Stimulated activated memory B cell treated with anti-CD40 and anti-IgM and Interleukin-4, amounts not matched to agents 10 μg/mL and 1 μg/mL and 100 μg/mL, for 72 hours (primary cell): ENCODE data around the gene SP1.
"Not testable (repeated sequence)": the region's sequence is repeated elsewhere in the genome, so short reads cannot be mapped to it uniquely, and the experiment has no call there.

Experiments
- ATAC-seq: fragments of 150-1000 bp; cut with Tn5 transposase; 2 replicates; pipeline ENCODE4 v1.10.0; 2021
- H3K27ac Mint-ChIP-seq: one replicate; pipeline ENCODE4 v1.8.0; 2022; ENCODE audit warnings: mild to moderate bottlenecking, mixed read lengths
- H3K27me3 Mint-ChIP-seq: one replicate; pipeline ENCODE4 v1.8.0; 2022; ENCODE audit warnings: mixed read lengths
- H3K36me3 Mint-ChIP-seq: one replicate; pipeline ENCODE4 v1.8.0; 2022; ENCODE audit warnings: mixed read lengths
- H3K4me1 Mint-ChIP-seq: one replicate; pipeline ENCODE4 v1.8.0; 2022; ENCODE audit warnings: mixed read lengths
- H3K4me3 Mint-ChIP-seq: one replicate; pipeline ENCODE4 v1.8.0; 2022; ENCODE audit warnings: mild to moderate bottlenecking, moderate library complexity, mixed read lengths
- H3K9me3 Mint-ChIP-seq: one replicate; pipeline ENCODE4 v1.8.0; 2022; ENCODE audit warnings: mixed read lengths

SP1 gene

GRCh38 chr12:53415752-53416389 is 35.9 kb downstream of the SP1 start:
- H3K27me3 Mint-ChIP-seq, H3K4me3 Mint-ChIP-seq, ATAC-seq, H3K9me3 Mint-ChIP-seq: not testable (repeated sequence)
- H3K36me3 Mint-ChIP-seq: peaks cover 27% of the 10 kb centered on the region
- H3K27ac Mint-ChIP-seq: peak overlapping the region; percentile 58
- H3K4me1 Mint-ChIP-seq: peaks cover 59% of the 10 kb centered on the region

- H3K4me1 Mint-ChIP-seq: peaks cover 61% of the 10 kb centered on the region
- peak; percentile 60 for ATAC-seq
- H3K27me3 Mint-ChIP-seq, H3K9me3 Mint-ChIP-seq: not testable (repeated sequence)
- peak overlapping the region; percentile 84 for H3K27ac Mint-ChIP-seq
- peaks cover 13% of the 10 kb centered on the region for H3K36me3 Mint-ChIP-seq
- H3K4me3 Mint-ChIP-seq: peak overlapping the region; percentile 57
Observed at GRCh38 chr12:53417291-53417816, 37.4 kb downstream of the SP1 start.

- no peaks in the 10 kb centered on the region for H3K27me3 Mint-ChIP-seq
- no peaks in the 10 kb centered on the region for H3K9me3 Mint-ChIP-seq
- peaks cover 8% of the 10 kb centered on the region for H3K36me3 Mint-ChIP-seq
- no peak overlapping the region for H3K4me3 Mint-ChIP-seq
- H3K27ac Mint-ChIP-seq: peak overlapping the region; percentile 84
- no peak for ATAC-seq
- H3K4me1 Mint-ChIP-seq: peaks cover 54% of the 10 kb centered on the region
Observed at GRCh38 chr12:53418221-53418620, 38.2 kb downstream of the SP1 start.

GRCh38 chr12:53419756-53420155 is 39.8 kb downstream of the SP1 start:
- H3K27ac Mint-ChIP-seq: peak overlapping the region; percentile 2
- peaks cover 8% of the 10 kb centered on the region for H3K36me3 Mint-ChIP-seq
- no peaks in the 10 kb centered on the region for H3K27me3 Mint-ChIP-seq
- no peaks in the 10 kb centered on the region for H3K9me3 Mint-ChIP-seq
- ATAC-seq: no peak
- peaks cover 54% of the 10 kb centered on the region for H3K4me1 Mint-ChIP-seq
- no peak overlapping the region for H3K4me3 Mint-ChIP-seq

- not testable (repeated sequence) for ATAC-seq
Observed at GRCh38 chr12:53422247-53422646, 42.3 kb downstream of the SP1 start.

GRCh38 chr12:53423597-53423996 is 43.6 kb downstream of the SP1 start, which contains the start of gene AMHR2:
Gene AMHR2, plus strand, starts transcription at chr12:53423855. Its CDS starts 80 bp downstream, at chr12:53423935.
- ATAC-seq: no peak
- no peaks in the 10 kb centered on the region for H3K36me3 Mint-ChIP-seq
- H3K4me3 Mint-ChIP-seq: no peak within 1 kb of the TSS
- H3K4me1 Mint-ChIP-seq: peaks cover 26% of the 10 kb centered on the region
- H3K9me3 Mint-ChIP-seq: no peaks in the 10 kb centered on the region
- H3K27me3 Mint-ChIP-seq: no peaks in the 10 kb centered on the region
- no peak within 1 kb of the TSS for H3K27ac Mint-ChIP-seq

More at GRCh38 chr12:53422247-53422646, 42.3 kb downstream of the SP1 start:
- H3K36me3 Mint-ChIP-seq, H3K27me3 Mint-ChIP-seq, H3K4me3 Mint-ChIP-seq, H3K27ac Mint-ChIP-seq, H3K9me3 Mint-ChIP-seq: not testable (repeated sequence)
- H3K4me1 Mint-ChIP-seq: peaks cover 39% of the 10 kb centered on the region

- Mint-ChIP-seq H3K4me1 (peaks cover 13% of the 10 kb centered on the region), H3K9me3 (no peaks in the 10 kb centered on the region), H3K4me3 (no peak overlapping the region)
Observed at GRCh38 chr12:53424626-53425514, 44.9 kb downstream of the SP1 start.

GRCh38 chr12:53425515-53426150 is 45.7 kb downstream of the SP1 start:
- ATAC-seq: no peak
- Mint-ChIP-seq H3K27ac (no peak overlapping the region), H3K9me3 (no peaks in the 10 kb centered on the region), H3K36me3 (no peaks in the 10 kb centered on the region), H3K4me3 (no peak overlapping the region), H3K27me3 (no peaks in the 10 kb centered on the region), H3K4me1 (peaks cover 12% of the 10 kb centered on the region)

More at GRCh38 chr12:53424626-53425514, 44.9 kb downstream of the SP1 start:
- H3K27me3 Mint-ChIP-seq: no peaks in the 10 kb centered on the region
- H3K36me3 Mint-ChIP-seq: no peaks in the 10 kb centered on the region
- no peak for ATAC-seq
- no peak overlapping the region for H3K27ac Mint-ChIP-seq

GRCh38 chr12:53427905-53428594 is 48.1 kb downstream of the SP1 start:
- peak; percentile 44 for ATAC-seq
- H3K27ac Mint-ChIP-seq: no peak overlapping the region

GRCh38 chr12:53428741-53429140 is 48.8 kb downstream of the SP1 start:
- no peaks in the 10 kb centered on the region for H3K4me1 Mint-ChIP-seq
- no peak overlapping the region for H3K27ac Mint-ChIP-seq
- H3K9me3 Mint-ChIP-seq: no peaks in the 10 kb centered on the region
- no peaks in the 10 kb centered on the region for H3K27me3 Mint-ChIP-seq
- H3K36me3 Mint-ChIP-seq: no peaks in the 10 kb centered on the region
- ATAC-seq: no peak
- no peak overlapping the region for H3K4me3 Mint-ChIP-seq

More at GRCh38 chr12:53427905-53428594, 48.1 kb downstream of the SP1 start:
- Mint-ChIP-seq H3K4me3 (no peak overlapping the region), H3K4me1 (no peaks in the 10 kb centered on the region), H3K36me3 (no peaks in the 10 kb centered on the region), H3K9me3 (no peaks in the 10 kb centered on the region), H3K27me3 (no peaks in the 10 kb centered on the region)

GRCh38 chr12:53430116-53430515 is 50.1 kb downstream of the SP1 start:
- no peaks in the 10 kb centered on the region for H3K27me3 Mint-ChIP-seq
- H3K36me3 Mint-ChIP-seq: no peaks in the 10 kb centered on the region
- no peaks in the 10 kb centered on the region for H3K4me1 Mint-ChIP-seq
- no peaks in the 10 kb centered on the region for H3K9me3 Mint-ChIP-seq
- no peak overlapping the region for H3K27ac Mint-ChIP-seq
- ATAC-seq: no peak
- H3K4me3 Mint-ChIP-seq: no peak overlapping the region

- no peaks in the 10 kb centered on the region for H3K27me3 Mint-ChIP-seq
- no peak overlapping the region for H3K4me3 Mint-ChIP-seq
- ATAC-seq: peak; percentile 20
- no peaks in the 10 kb centered on the region for H3K36me3 Mint-ChIP-seq
- H3K27ac Mint-ChIP-seq: no peak overlapping the region
- no peaks in the 10 kb centered on the region for H3K9me3 Mint-ChIP-seq
- no peaks in the 10 kb centered on the region for H3K4me1 Mint-ChIP-seq
Observed at GRCh38 chr12:53431187-53431586, 51.2 kb downstream of the SP1 start.

- not testable (repeated sequence) for H3K36me3 Mint-ChIP-seq, H3K27me3 Mint-ChIP-seq, H3K9me3 Mint-ChIP-seq, H3K27ac Mint-ChIP-seq, H3K4me3 Mint-ChIP-seq, H3K4me1 Mint-ChIP-seq, ATAC-seq
Observed at GRCh38 chr12:53435326-53435725, 55.4 kb downstream of the SP1 start.

- ATAC-seq, H3K27ac Mint-ChIP-seq, H3K4me3 Mint-ChIP-seq, H3K9me3 Mint-ChIP-seq, H3K27me3 Mint-ChIP-seq: not testable (repeated sequence)
- peaks cover 26% of the 10 kb centered on the region for H3K4me1 Mint-ChIP-seq
- peaks cover 25% of the 10 kb centered on the region for H3K36me3 Mint-ChIP-seq
Observed at GRCh38 chr12:53439582-53439981, 59.6 kb downstream of the SP1 start.
